Keratinocyte (primary cell): ENCODE results near the gene CRACR2B.

Experiments used
- EZH2 ChIP-seq: IDR thresholded peaks from one replicate; pipeline ENCODE4 v1.6.1; 2012; ENCODE audit warnings: inconsistent platforms, mild to moderate bottlenecking, low read length, moderate library complexity
- TF ChIP-seq, protein P1 (sequence below), 3 experiments: IDR thresholded peaks in 1 of 3; conservative IDR thresholded peaks in 1 of 3; optimal IDR thresholded peaks in 1 of 3; 2 replicates in 2 of 3; 3 replicates in 1 of 3; pipeline versions ENCODE3 to v1.5.1; 2011; ENCODE audit warnings: low read length in 3 of 3, mild to moderate bottlenecking in 3 of 3, moderate library complexity in 2 of 3, control low read depth in 1 of 3, inconsistent platforms in 1 of 3; ENCODE audit not compliant: insufficient read depth in 2 of 3; ENCODE audit errors: extremely low read depth in 1 of 3

DNA sequence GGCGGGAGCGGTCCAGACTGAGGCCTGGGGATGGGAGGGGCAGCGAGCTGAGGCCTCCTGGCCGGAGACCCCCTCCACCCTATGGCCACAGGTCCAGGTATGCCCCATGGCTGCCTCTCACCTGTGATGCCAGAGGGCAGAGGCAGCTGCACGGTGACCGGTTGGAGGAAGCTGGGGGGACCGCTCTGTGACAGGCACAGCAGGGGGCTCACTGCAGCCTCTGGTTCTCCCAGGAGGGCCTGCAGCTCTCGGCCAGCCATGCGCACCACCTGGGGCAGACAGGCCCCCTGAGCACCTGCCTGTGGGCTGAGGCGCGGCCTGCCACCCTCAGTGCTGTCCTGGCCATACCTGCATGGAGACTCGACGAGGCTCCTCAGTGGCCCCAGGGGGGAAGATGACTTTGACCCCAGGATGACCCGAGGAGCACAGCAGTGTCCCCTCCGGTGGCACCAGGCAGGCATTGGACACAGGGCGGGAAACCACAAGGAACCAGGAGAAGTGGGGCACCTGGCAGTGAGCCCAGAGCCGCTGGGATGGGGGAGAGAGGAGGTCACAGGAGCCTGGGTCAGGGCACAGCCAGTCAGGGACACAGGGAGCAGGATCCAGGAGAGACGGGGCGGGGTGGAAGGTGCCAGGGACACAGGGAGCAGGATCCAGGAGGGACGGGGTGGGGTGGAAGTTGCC is 26.5 kb upstream of the CRACR2B start:
- TF ChIP-seq, protein P1, sequence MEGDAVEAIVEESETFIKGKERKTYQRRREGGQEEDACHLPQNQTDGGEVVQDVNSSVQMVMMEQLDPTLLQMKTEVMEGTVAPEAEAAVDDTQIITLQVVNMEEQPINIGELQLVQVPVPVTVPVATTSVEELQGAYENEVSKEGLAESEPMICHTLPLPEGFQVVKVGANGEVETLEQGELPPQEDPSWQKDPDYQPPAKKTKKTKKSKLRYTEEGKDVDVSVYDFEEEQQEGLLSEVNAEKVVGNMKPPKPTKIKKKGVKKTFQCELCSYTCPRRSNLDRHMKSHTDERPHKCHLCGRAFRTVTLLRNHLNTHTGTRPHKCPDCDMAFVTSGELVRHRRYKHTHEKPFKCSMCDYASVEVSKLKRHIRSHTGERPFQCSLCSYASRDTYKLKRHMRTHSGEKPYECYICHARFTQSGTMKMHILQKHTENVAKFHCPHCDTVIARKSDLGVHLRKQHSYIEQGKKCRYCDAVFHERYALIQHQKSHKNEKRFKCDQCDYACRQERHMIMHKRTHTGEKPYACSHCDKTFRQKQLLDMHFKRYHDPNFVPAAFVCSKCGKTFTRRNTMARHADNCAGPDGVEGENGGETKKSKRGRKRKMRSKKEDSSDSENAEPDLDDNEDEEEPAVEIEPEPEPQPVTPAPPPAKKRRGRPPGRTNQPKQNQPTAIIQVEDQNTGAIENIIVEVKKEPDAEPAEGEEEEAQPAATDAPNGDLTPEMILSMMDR (optimal IDR thresholded peaks at IDR 0.05 in 1 of 3, IDR thresholded peaks at IDR 0.05 in 1 of 3, conservative IDR thresholded peaks at IDR 0.05 in 1 of 3; ENCODE audit: extremely low read depth in 1 of 3, insufficient read depth in 2 of 3, low read length in 3 of 3) = no peak
- no peak for TF ChIP-seq EZH2
